Esophagus muscularis mucosa (tissue), 3 donors: ENCODE measurements around the gene SLC25A29.

Source experiments
- CTCF ChIP-seq, 3 experiments: fragments of 200-600 bp in 2 of 3; fragments of 450-650 bp in 1 of 3; sonication (generic) in 2 of 3; IDR thresholded peaks; one replicate each; pipeline ENCODE4 v1.5.1; 2017 to 2019; ENCODE audit warnings: antibody characterized with exemption in 3 of 3, mild to moderate bottlenecking in 2 of 3, moderate library complexity in 1 of 3
- POLR2A ChIP-seq: fragments of 450-650 bp; IDR thresholded peaks from one replicate; pipeline ENCODE4 v1.6.1; 2017; ENCODE audit warnings: antibody characterized with exemption, moderate library complexity, mild to moderate bottlenecking, low read depth

- TF ChIP-seq CTCF (IDR thresholded peaks at IDR 0.05) = no peak
- TF ChIP-seq POLR2A = no peak
Observed at GRCh38 chr14:100290607-100291304, 15.5 kb downstream of the SLC25A29 start.
